NCI-H774 (cell line): ENCODE results near the gene REPIN1.

Experiments
- DNase-seq: peaks from one replicate; lab custom pipeline; 2025; lab: John Stamatoyannopoulos, UW

REPIN1 gene

GRCh38 chr7:150407588-150408392 lies 39.2 kb downstream of the REPIN1 start:
- no peak for DNase-seq

- no peak for DNase-seq
Measured at GRCh38 chr7:150408393-150409299, 40.0 kb downstream of the REPIN1 start.

- DNase-seq: no peak
Measured at GRCh38 chr7:150409300-150410030, 40.8 kb downstream of the REPIN1 start.

- DNase-seq: no peak
Measured at GRCh38 chr7:150410131-150410530, 41.5 kb downstream of the REPIN1 start.

GRCh38 chr7:150410680-150411346 lies 42.2 kb downstream of the REPIN1 start:
- DNase-seq: no peak

- no peak for DNase-seq
Measured at GRCh38 chr7:150411606-150412005, 43.0 kb downstream of the REPIN1 start.

GRCh38 chr7:150412016-150412415 lies 43.4 kb downstream of the REPIN1 start:
- no peak for DNase-seq

GRCh38 chr7:150412518-150413488 lies 44.2 kb downstream of the REPIN1 start:
- DNase-seq: no peak

GRCh38 chr7:150413640-150414081 lies 45.0 kb downstream of the REPIN1 start:
- DNase-seq: no peak

- no peak for DNase-seq
Measured at GRCh38 chr7:150415161-150416153, 46.8 kb downstream of the REPIN1 start.

GRCh38 chr7:150417239-150417638 lies 48.6 kb downstream of the REPIN1 start:
- DNase-seq: no peak

GRCh38 chr7:150417863-150418262 lies 49.2 kb downstream of the REPIN1 start:
- DNase-seq: no peak

- no peak for DNase-seq
Measured at GRCh38 chr7:150420242-150420641, 51.6 kb downstream of the REPIN1 start.

GRCh38 chr7:150420987-150421674 lies 52.5 kb downstream of the REPIN1 start:
- peak; percentile 72 for DNase-seq

GRCh38 chr7:150421831-150422230 lies 53.2 kb downstream of the REPIN1 start:
- DNase-seq: no peak
